Mucosa of descending colon (tissue), 3 donors: ENCODE measurements around the gene C1QTNF9B. TPM values are rescaled to one million over a fixed set of nuclear protein-coding genes. Genes with fewer than 3 reads are reported as not detected.

ENCODE experiments used
- ATAC-seq: fragments of 200-7000 bp; cut with Tn5 transposase; one replicate; pipeline ENCODE4 v1.9.1; 2020; ENCODE audit warnings: mild to moderate bottlenecking, moderate library complexity
- DNase-seq, 3 donors: peaks; one replicate each; pipeline ENCODE4 v3.0.0-alpha.2; 2020
- H3K36me3 ChIP-seq: fragments of 200-600 bp; one replicate; pipeline ENCODE4 v1.8.0; 2021; ENCODE audit warnings: low read depth, mild to moderate bottlenecking
- H3K4me1 ChIP-seq: fragments of 200-600 bp; one replicate; pipeline ENCODE4 v1.8.0; 2021; ENCODE audit warnings: low read depth, mild to moderate bottlenecking
- H3K4me3 ChIP-seq: fragments of 200-600 bp; one replicate; pipeline ENCODE4 v1.8.0; 2021; ENCODE audit warnings: mild to moderate bottlenecking
- H3K9me3 ChIP-seq: fragments of 200-600 bp; one replicate; pipeline ENCODE4 v1.8.0; 2021; ENCODE audit warnings: mild to moderate bottlenecking
- CTCF ChIP-seq: fragments of 200-600 bp; IDR thresholded peaks from one replicate; pipeline ENCODE4 v1.8.0; 2022; ENCODE audit warnings: antibody characterized with exemption, mild to moderate bottlenecking
- intact Hi-C, 2 donors: fragments of 100-400 bp; cut with DNase I in 1 of 2; cut with micrococcal nuclease in 1 of 2; formaldehyde crosslinking; loops; one replicate each; pipeline versions ENCODE4 v1.11.0 to v1.11.1; 2022; cut with DNase I, micrococcal nuclease
- total RNA-seq, 3 donors: library from RNA; stranded (reverse); fragmentation: NEBNext Ultra II Directional in 2 of 3; extraction: Animal tissue kit (Norgen Biotek cat#: 25700) in 2 of 3; gene quantifications; one replicate each; pipeline versions ENCODE4 v1.2.1 to v1.2.4, GENCODE V29; 2021 to 2023
- donor health status: DM: no; HTN: no; CAD: no; lungs with moderate emphysema.
- donor health status: DM: no; HTN: no; CAD: no.
- donor health status: DM: no; HTN: yes; CAD: no.

Gene C1QTNF9B
- total RNA-seq, 3 donors from 2014 or later = 0.32 TPM; not detected in 2

GRCh38 chr13:23867027-23867491, 30.2 kb downstream of the C1QTNF9B start:
- TF ChIP-seq CTCF = no peak
- Histone ChIP-seq H3K4me3 (no peak overlapping the region), H3K36me3 (no peaks in the 10 kb centered on the region), H3K4me1 (no peaks in the 10 kb centered on the region), H3K9me3 (no peaks in the 10 kb centered on the region)
- intact Hi-C loops = no loop called here
- DNase-seq (no peak), ATAC-seq (peak; percentile 25)

- ATAC-seq = peak; percentile 54
- intact Hi-C loops = no loop called here
- no peak for TF ChIP-seq CTCF
Observed at GRCh38 chr13:23866420-23867026, 30.8 kb downstream of the C1QTNF9B start.

GRCh38 chr13:23865906-23866305, 31.4 kb downstream of the C1QTNF9B start:
- no peak overlapping the region for H3K4me3 ChIP-seq
- H3K9me3 ChIP-seq = no peaks in the 10 kb centered on the region
- no peak for TF ChIP-seq CTCF
- H3K36me3 ChIP-seq = no peaks in the 10 kb centered on the region
- H3K4me1 ChIP-seq = no peaks in the 10 kb centered on the region
- ATAC-seq = no peak
- intact Hi-C loops = no loop called here
- no peak for DNase-seq

More at GRCh38 chr13:23866420-23867026, 30.8 kb downstream of the C1QTNF9B start:
- Histone ChIP-seq H3K4me3 (no peak overlapping the region), H3K9me3 (no peaks in the 10 kb centered on the region), H3K4me1 (no peaks in the 10 kb centered on the region), H3K36me3 (no peaks in the 10 kb centered on the region)
- DNase-seq = no peak

- Histone ChIP-seq H3K9me3 (no peaks in the 10 kb centered on the region), H3K36me3 (no peaks in the 10 kb centered on the region), H3K4me1 (no peaks in the 10 kb centered on the region), H3K4me3 (no peak overlapping the region)
- DNase-seq (no peak), ATAC-seq (no peak)
- intact Hi-C loops = no loop called here
- TF ChIP-seq CTCF = no peak
Observed at GRCh38 chr13:23865026-23865425, 32.3 kb downstream of the C1QTNF9B start.

- no peaks in the 10 kb centered on the region for H3K36me3 ChIP-seq
- no peaks in the 10 kb centered on the region for H3K9me3 ChIP-seq
- no peak overlapping the region for H3K4me3 ChIP-seq
- intact Hi-C loops = no loop called here
- no peak for DNase-seq
- TF ChIP-seq CTCF = no peak
- no peaks in the 10 kb centered on the region for H3K4me1 ChIP-seq
- no peak for ATAC-seq
Observed at GRCh38 chr13:23861310-23861709, 36.0 kb downstream of the C1QTNF9B start.

- intact Hi-C loops = no loop called here
- Histone ChIP-seq H3K36me3 (no peaks in the 10 kb centered on the region), H3K4me3 (no peak overlapping the region), H3K9me3 (no peaks in the 10 kb centered on the region), H3K4me1 (no peaks in the 10 kb centered on the region)
- DNase-seq (no peak), ATAC-seq (no peak)
- no peak for TF ChIP-seq CTCF
Observed at GRCh38 chr13:23859904-23860303, 37.4 kb downstream of the C1QTNF9B start.
